ENCODE results near the gene ELOVL3. TPM values are rescaled to one million over a fixed set of nuclear protein-coding genes. Genes with fewer than 3 reads are reported as not detected.

Gene ELOVL3
- total and polyA plus RNA-seq, 2 experiments from 2014 or later = 0.59 TPM; not detected in 1

DNA sequence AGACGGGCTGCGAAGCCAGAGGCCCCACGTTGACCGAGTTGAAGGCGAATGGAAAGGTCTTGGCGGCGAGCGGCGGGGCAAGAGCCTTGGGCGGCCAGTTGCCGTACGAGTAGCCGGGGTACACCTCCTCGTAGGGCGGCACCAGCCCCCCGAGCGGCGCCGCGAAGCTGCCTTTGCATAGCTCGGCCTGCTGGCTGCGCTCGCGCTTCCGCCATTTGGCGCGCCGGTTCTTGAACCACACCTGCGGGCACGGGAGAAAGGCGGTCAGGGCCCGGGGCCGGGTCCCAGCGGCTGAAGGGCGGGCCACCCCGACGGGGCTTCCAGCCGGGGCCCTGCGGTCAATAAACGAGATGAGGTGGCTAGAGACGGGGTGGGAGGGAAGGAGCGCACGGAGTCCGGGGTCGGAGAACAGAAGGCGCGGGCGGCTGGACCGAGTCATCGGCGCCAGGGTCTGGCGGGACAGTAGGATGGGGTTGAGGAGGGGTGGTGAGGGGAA lies 4.8 kb downstream of the ELOVL3 start:
- peaks cover 2% of the 10 kb centered on the region; the same call in 1 of the 3 replicates for H3K9me3 Mint-ChIP-seq
- peaks cover 95% of the 10 kb centered on the region for H3K27me3 Mint-ChIP-seq (ENCODE audit: insufficient read depth, low read depth, poor library complexity)
- DNase-seq (ENCODE audit: low spot score) = peak; percentile 87

More for the DNA sequence above, 4.8 kb downstream of the ELOVL3 start:
- Mint-ChIP-seq H3K27ac (no peak overlapping the region), H3K4me1 (peaks cover 8% of the 10 kb centered on the region), H3K4me3 (peak overlapping the region; percentile 70), H3K36me3 (ENCODE audit: low read depth) (no peaks in the 10 kb centered on the region)
- Histone ChIP-seq H3K9me2 (ENCODE audit: insufficient read depth) (no peaks in the 10 kb centered on the region), H2AFZ (peak overlapping the region; percentile 95), H3K36me3 (ENCODE audit: insufficient read depth) (no peaks in the 10 kb centered on the region), H3K27ac (ENCODE audit: low read depth) (no peak overlapping the region), H3K27me3 (ENCODE audit: insufficient read depth) (peaks cover 95% of the 10 kb centered on the region), H3K4me2 (peak overlapping the region; percentile 90), H3F3A (replicated peaks; ENCODE audit: low read depth) (peaks cover 5% of the 10 kb centered on the region), H4K20me1 (replicated peaks; ENCODE audit: insufficient read depth) (0 out of 2 replicates have a peak, but pooled peaks cover 10% of the 10 kb centered on the region), H3K4me1 (ENCODE audit: insufficient read depth) (peaks cover 4% of the 10 kb centered on the region; the same call in 1 of the 2 replicates), H3K4me3 (peak overlapping the region; percentile 72), H3K79me2 (replicated peaks; ENCODE audit: insufficient read depth) (no peaks in the 10 kb centered on the region)
- peak; percentile 26 for ATAC-seq
- TF ChIP-seq JUNB (IDR thresholded peaks at IDR 0.05; ENCODE audit: unreplicated experiment) (no peak), POLR2AphosphoS5 (IDR thresholded peaks at IDR 0.05; ENCODE audit: low read depth) (no peak), NANOG (IDR thresholded peaks at IDR 0.05; ENCODE audit: borderline replicate concordance) (no peak), STAT1 (IDR thresholded peaks at IDR 0.05; ENCODE audit: unreplicated experiment) (no peak), ZNF331 (CRISPR knock-in tag; IDR thresholded peaks at IDR 0.05; ENCODE audit: low read depth) (no peak), CREB1 (CRISPR knock-in tag; IDR thresholded peaks at IDR 0.05; ENCODE audit: low read depth) (no peak), EZH2phosphoT487 (IDR thresholded peaks at IDR 0.05; ENCODE audit: unreplicated experiment) (no peak), ZNF114 (CRISPR knock-in tag; IDR thresholded peaks at IDR 0.05) (no peak), EZH2 (IDR thresholded peaks at IDR 0.05; ENCODE audit: low read depth, unreplicated experiment) (peak; percentile 81)
- TF ChIP-seq, protein P1, sequence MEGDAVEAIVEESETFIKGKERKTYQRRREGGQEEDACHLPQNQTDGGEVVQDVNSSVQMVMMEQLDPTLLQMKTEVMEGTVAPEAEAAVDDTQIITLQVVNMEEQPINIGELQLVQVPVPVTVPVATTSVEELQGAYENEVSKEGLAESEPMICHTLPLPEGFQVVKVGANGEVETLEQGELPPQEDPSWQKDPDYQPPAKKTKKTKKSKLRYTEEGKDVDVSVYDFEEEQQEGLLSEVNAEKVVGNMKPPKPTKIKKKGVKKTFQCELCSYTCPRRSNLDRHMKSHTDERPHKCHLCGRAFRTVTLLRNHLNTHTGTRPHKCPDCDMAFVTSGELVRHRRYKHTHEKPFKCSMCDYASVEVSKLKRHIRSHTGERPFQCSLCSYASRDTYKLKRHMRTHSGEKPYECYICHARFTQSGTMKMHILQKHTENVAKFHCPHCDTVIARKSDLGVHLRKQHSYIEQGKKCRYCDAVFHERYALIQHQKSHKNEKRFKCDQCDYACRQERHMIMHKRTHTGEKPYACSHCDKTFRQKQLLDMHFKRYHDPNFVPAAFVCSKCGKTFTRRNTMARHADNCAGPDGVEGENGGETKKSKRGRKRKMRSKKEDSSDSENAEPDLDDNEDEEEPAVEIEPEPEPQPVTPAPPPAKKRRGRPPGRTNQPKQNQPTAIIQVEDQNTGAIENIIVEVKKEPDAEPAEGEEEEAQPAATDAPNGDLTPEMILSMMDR (conservative IDR thresholded peaks at IDR 0.05; ENCODE audit: low read depth in 2 of 2) = peak; percentile 41 to 57
- TF ChIP-seq, protein P2, sequence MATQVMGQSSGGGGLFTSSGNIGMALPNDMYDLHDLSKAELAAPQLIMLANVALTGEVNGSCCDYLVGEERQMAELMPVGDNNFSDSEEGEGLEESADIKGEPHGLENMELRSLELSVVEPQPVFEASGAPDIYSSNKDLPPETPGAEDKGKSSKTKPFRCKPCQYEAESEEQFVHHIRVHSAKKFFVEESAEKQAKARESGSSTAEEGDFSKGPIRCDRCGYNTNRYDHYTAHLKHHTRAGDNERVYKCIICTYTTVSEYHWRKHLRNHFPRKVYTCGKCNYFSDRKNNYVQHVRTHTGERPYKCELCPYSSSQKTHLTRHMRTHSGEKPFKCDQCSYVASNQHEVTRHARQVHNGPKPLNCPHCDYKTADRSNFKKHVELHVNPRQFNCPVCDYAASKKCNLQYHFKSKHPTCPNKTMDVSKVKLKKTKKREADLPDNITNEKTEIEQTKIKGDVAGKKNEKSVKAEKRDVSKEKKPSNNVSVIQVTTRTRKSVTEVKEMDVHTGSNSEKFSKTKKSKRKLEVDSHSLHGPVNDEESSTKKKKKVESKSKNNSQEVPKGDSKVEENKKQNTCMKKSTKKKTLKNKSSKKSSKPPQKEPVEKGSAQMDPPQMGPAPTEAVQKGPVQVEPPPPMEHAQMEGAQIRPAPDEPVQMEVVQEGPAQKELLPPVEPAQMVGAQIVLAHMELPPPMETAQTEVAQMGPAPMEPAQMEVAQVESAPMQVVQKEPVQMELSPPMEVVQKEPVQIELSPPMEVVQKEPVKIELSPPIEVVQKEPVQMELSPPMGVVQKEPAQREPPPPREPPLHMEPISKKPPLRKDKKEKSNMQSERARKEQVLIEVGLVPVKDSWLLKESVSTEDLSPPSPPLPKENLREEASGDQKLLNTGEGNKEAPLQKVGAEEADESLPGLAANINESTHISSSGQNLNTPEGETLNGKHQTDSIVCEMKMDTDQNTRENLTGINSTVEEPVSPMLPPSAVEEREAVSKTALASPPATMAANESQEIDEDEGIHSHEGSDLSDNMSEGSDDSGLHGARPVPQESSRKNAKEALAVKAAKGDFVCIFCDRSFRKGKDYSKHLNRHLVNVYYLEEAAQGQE (IDR thresholded peaks at IDR 0.05; ENCODE audit: unreplicated experiment) = no peak
- TF ChIP-seq, protein P3, sequence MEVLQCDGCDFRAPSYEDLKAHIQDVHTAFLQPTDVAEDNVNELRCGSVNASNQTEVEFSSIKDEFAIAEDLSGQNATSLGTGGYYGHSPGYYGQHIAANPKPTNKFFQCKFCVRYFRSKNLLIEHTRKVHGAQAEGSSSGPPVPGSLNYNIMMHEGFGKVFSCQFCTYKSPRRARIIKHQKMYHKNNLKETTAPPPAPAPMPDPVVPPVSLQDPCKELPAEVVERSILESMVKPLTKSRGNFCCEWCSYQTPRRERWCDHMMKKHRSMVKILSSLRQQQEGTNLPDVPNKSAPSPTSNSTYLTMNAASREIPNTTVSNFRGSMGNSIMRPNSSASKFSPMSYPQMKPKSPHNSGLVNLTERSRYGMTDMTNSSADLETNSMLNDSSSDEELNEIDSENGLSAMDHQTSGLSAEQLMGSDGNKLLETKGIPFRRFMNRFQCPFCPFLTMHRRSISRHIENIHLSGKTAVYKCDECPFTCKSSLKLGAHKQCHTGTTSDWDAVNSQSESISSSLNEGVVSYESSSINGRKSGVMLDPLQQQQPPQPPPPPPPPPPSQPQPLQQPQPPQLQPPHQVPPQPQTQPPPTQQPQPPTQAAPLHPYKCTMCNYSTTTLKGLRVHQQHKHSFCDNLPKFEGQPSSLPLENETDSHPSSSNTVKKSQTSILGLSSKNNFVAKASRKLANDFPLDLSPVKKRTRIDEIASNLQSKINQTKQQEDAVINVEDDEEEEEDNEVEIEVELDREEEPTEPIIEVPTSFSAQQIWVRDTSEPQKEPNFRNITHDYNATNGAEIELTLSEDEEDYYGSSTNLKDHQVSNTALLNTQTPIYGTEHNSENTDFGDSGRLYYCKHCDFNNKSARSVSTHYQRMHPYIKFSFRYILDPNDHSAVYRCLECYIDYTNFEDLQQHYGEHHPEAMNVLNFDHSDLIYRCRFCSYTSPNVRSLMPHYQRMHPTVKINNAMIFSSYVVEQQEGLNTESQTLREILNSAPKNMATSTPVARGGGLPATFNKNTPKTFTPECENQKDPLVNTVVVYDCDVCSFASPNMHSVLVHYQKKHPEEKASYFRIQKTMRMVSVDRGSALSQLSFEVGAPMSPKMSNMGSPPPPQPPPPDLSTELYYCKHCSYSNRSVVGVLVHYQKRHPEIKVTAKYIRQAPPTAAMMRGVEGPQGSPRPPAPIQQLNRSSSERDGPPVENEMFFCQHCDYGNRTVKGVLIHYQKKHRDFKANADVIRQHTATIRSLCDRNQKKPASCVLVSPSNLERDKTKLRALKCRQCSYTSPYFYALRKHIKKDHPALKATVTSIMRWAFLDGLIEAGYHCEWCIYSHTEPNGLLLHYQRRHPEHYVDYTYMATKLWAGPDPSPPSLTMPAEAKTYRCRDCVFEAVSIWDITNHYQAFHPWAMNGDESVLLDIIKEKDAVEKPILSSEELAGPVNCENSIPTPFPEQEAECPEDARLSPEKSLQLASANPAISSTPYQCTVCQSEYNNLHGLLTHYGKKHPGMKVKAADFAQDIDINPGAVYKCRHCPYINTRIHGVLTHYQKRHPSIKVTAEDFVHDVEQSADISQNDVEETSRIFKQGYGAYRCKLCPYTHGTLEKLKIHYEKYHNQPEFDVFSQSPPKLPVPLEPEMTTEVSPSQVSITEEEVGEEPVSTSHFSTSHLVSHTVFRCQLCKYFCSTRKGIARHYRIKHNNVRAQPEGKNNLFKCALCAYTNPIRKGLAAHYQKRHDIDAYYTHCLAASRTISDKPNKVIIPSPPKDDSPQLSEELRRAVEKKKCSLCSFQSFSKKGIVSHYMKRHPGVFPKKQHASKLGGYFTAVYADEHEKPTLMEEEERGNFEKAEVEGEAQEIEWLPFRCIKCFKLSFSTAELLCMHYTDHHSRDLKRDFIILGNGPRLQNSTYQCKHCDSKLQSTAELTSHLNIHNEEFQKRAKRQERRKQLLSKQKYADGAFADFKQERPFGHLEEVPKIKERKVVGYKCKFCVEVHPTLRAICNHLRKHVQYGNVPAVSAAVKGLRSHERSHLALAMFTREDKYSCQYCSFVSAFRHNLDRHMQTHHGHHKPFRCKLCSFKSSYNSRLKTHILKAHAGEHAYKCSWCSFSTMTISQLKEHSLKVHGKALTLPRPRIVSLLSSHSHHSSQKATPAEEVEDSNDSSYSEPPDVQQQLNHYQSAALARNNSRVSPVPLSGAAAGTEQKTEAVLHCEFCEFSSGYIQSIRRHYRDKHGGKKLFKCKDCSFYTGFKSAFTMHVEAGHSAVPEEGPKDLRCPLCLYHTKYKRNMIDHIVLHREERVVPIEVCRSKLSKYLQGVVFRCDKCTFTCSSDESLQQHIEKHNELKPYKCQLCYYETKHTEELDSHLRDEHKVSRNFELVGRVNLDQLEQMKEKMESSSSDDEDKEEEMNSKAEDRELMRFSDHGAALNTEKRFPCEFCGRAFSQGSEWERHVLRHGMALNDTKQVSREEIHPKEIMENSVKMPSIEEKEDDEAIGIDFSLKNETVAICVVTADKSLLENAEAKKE (CRISPR knock-in tag; IDR thresholded peaks at IDR 0.05) = no peak
- TF ChIP-seq, protein P4, sequence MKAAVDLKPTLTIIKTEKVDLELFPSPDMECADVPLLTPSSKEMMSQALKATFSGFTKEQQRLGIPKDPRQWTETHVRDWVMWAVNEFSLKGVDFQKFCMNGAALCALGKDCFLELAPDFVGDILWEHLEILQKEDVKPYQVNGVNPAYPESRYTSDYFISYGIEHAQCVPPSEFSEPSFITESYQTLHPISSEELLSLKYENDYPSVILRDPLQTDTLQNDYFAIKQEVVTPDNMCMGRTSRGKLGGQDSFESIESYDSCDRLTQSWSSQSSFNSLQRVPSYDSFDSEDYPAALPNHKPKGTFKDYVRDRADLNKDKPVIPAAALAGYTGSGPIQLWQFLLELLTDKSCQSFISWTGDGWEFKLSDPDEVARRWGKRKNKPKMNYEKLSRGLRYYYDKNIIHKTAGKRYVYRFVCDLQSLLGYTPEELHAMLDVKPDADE (IDR thresholded peaks at IDR 0.05) = no peak

Measured in GM23338 (cell line).